NCI-H748 (cell line): ENCODE data around the gene STK31.
A peak's percentile ranks its signal among the peaks of the same experiment; 100 is the strongest.
"Not testable (repeated sequence)": the region's sequence is repeated elsewhere in the genome, so short reads cannot be mapped to it uniquely, and the experiment has no call there.

Experiments used
- DNase-seq: peaks from one replicate; lab custom pipeline; 2025; ENCODE audit not compliant: unreplicated experiment; lab: John Stamatoyannopoulos, UW

Gene STK31, protein sequence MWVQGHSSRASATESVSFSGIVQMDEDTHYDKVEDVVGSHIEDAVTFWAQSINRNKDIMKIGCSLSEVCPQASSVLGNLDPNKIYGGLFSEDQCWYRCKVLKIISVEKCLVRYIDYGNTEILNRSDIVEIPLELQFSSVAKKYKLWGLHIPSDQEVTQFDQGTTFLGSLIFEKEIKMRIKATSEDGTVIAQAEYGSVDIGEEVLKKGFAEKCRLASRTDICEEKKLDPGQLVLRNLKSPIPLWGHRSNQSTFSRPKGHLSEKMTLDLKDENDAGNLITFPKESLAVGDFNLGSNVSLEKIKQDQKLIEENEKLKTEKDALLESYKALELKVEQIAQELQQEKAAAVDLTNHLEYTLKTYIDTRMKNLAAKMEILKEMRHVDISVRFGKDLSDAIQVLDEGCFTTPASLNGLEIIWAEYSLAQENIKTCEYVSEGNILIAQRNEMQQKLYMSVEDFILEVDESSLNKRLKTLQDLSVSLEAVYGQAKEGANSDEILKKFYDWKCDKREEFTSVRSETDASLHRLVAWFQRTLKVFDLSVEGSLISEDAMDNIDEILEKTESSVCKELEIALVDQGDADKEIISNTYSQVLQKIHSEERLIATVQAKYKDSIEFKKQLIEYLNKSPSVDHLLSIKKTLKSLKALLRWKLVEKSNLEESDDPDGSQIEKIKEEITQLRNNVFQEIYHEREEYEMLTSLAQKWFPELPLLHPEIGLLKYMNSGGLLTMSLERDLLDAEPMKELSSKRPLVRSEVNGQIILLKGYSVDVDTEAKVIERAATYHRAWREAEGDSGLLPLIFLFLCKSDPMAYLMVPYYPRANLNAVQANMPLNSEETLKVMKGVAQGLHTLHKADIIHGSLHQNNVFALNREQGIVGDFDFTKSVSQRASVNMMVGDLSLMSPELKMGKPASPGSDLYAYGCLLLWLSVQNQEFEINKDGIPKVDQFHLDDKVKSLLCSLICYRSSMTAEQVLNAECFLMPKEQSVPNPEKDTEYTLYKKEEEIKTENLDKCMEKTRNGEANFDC

DNA sequence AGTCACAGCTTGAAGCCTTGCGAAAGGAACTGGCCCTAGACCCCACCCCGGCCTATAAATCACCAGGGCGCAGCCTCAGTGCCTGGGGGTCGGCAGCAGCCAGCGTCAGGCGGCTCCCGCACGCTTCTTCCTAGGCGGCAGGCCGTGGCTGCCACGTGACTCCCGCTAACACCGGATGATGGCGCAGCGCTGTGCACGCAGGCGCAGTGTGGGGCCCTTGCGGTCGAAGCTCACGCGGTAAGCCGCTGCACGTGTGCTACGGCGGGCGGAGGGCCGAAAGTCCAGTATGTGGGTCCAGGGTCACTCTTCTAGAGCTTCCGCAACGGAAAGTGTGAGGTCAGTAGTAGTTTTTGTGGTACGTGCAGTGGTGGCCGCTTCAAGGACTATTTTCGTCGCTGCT is at the start of gene STK31:
Gene STK31 (plus strand): TSS at position 220 of the 400 bp plus-strand sequence. CDS start 67 bp downstream, at position 287.
- DNase-seq, result no peak

DNA sequence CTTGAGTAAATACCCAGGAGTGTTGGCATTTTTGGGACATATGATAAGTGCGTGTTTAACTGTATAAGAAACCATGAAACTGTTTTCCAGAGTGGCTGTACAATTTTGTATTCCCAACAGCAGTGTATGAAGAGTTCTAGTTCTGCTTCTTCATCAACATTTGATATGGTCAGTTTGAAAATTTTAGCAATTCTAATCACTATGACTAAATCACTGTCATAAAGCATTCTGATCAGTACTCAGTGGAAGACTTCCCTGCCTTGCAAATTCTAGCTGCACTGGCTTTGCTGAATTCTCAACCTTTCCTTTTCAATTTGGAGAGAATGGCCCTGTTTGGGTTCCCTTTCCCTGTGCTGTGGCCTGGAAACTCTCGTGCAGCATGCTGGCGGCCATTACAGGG is 48.6 kb upstream of the STK31 start:
- DNase-seq, result no peak

DNA sequence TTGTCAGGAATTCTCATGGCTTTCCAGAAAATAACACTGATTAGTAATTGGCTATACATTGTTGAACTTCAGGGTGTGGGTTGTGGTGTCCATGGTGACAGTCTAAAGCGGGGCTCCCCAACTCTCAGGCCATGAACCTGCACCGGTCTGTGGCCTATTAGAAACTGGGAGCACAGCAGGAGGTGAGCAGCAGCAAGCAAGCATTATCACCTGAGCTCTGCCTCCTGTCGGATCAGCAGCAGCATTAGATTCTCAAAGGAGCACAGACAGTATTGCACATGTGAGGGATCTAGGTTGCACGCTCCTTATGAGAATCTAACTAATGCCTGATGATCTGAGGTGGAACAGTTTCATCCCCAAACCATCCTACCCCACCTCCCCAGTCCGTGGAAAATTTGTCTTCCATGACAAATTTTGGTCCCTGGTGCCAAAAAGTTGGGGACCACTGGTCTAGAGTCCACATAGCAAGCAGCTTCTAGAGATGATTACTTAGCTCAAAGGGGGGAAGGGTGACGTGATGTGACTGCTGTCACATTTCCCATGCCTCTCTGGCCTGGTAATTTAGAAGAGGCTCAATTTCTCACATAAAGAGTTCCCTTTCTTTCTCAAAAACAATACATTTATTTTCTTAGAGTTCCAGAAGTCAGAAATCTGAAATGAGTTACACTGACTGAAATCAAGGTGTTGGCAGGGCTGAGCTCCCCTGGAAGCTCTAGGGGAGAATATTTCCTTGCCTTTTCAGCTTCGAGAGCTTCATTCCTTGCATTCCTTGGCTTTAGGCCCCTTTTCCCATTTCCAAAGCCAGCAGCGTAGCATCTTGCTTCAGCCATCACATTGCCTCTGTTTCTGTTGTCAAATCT is 47.7 kb upstream of the STK31 start:
- DNase-seq, result peak; percentile 7

DNA sequence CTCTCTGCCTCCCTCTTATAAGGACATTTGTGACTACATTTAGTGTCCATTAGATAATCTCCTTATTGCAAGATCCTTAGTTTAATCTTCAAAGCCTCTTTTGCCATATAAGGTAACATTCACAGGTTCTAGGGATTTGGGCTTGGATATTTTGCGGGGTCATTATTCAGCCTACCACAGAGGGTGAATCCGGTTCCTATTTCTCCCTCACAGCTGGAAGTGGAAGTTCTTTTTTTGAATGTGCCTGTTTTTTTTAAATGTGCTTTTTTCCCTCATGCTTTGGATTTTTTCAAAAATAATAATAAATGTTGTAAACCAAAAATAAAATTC is 47.1 kb upstream of the STK31 start:
- DNase-seq, result no peak

DNA sequence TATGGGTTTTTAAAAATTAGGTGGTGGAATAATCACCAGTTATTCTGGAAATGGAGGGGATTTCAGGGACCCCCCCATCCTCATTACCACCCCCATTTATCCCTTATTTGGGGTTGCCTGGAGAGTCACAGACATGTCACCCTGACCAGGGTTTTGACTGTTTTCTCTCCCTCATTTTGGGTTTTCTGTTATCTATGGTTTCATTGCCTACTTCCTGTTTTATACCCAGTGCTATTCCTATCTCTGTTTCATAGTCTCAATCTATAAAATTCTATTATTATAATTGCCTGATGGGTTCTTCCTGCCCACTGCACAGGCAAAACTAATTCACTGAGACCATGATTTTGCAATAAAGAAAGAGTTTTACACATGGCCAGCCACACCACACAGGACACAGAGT is 45.9 kb upstream of the STK31 start:
- DNase-seq, result no peak

DNA sequence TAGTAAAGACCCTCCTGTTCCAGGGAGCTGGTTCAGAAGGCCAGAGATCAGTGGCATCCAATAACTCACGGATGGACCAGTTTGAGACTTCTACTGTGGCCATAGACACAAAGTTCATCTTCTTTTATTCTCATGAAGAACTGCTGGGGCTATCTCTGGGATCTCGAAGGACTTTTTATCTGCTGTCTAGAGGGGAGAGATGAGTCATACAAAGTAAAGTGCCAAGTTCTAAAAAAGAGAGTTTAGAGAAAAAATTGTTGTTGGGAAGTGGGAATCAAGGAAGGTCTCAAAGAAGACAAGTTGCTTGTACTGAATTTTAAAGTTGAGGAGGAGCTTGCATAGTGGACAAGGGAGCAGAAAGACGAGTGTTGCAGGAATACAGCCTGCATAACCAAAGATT is 38.0 kb upstream of the STK31 start:
- DNase-seq, result no peak

DNA sequence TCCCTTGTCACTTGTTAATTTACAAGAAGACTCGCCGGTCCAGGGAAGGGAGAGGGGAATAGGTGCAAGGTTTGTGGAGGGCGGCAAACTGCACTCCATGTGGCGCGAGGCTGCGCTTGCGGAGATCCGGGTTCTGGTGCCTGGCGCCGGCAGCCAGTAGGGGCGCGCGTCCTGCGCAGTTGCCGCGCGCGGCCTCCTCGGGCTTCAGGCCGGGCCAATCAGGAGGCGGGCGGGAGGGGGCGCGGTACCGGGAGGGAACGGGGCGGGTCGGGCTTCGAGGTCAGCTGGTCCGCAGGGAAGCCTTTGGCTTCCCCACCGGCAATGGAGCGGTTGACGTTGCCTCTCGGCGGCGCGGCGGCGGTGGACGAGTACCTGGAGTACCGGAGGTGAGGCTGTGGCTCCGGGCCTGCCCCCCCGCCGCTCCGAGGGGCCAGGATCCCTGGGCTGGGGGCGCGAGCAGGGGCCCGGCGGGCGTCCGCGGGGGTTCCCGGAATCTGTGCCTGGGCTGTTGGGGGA is 30.1 kb upstream of the STK31 start, which contains the start of gene FAM221A:
Gene FAM221A (plus strand): TSS at position 302 of the 516 bp plus-strand sequence. CDS start 20 bp downstream, at position 322.
- peak; percentile 90 for DNase-seq

DNA sequence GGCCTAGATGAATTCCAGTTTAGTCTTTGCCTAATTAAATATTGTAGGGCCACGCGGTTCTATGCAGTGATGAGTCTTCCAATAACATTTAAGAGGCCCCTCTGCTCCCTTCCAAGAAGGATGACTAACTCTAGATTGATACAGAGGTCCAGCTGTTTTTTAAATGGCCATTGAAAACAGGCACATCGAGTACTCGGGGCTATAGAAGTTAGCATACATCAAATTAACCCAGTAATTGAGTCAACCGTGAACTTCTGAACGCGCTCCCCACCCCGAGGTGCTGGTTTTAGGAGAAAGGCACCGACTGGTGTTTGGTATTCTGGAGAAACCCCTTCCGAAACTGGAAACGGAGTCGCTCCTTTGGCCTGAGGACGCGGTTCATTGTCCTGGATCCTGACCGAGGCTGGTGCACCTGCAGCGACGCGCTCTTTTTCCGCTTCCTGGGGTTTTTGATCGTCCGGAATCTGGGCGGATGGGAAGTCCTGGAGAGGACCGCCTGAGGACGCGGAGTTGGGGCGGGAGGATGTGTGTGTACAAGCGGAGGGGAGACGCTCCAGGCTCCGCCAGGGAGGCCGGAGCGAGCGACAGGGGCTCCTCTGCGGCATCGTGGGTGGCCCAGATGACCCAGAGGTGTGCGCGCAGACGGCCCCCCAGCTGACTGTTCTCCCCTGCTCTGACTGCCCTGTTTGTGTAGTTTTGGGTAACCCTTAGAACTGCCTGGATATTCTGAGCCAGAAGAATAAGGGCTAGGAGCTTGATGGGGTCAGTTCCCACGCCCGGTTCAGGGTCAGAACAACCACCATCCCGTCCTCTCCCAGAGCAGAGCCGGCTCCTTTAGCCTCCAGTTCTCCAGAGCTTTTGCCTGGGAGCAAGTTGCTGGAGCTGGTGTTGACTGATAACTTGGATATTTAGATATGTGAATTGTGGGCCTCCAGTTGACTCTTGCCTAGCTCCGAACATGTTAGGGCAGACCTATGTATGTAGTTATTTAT is 29.3 kb upstream of the STK31 start:
- peak; percentile 64 for DNase-seq

DNA sequence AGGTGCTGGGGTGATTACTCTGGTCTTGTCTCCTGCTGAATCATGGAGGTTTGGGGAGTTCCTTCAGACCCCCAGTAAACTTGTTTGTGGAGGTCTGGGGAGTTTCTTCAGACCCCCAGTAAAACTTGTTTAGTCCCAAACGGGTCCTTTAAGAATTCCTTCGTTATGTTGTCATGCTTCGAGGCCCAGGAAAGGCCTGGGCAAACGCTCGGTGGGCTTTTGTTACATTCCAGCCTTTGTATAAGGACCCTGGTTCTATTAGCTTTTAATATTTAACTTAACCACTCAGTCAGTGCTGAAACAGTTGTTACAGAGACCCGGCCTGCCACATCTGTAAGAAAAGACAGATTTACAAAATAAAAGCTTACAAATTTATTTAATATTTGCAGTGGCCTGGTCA is 26.0 kb upstream of the STK31 start:
- not testable (repeated sequence) for DNase-seq

DNA sequence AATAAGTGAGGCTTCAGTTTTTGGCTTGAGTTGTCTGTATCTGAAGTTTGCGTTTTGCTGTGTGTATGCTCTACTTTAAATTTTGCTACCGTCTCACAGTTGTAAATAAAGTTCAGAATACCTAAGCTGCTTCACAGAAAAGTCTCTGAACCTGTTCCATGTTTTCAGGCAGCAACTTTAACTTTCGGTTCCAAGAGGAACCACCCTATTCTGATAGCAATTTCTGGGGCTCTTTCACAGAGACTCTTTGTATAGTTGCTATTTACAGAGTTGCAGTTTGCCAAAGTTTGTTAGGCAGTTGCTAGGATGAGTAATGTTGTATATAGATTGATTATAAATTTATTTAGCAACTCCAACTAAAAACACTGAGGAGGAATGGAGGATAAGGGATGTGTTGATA is 24.3 kb upstream of the STK31 start:
- DNase-seq, result no peak

DNA sequence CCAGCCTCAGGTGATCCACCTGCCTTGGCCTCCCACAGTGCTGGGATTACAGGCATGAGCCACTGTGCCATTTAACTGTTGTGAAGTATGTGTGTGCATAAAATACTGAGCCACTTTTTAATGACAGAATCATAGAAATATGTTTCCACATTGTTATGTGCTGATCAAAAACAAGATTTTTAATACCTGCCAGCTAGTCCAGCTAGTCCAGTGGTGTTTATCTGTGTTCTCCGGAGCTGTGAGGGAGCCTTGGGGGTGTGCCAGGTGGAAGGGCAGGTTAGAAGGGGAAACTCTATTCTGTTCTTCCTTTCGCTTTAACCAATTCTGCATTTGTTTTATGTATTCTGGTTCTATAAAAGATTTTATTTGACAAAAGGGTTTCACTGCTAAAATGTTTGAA is 23.0 kb upstream of the STK31 start:
- DNase-seq, result no peak

DNA sequence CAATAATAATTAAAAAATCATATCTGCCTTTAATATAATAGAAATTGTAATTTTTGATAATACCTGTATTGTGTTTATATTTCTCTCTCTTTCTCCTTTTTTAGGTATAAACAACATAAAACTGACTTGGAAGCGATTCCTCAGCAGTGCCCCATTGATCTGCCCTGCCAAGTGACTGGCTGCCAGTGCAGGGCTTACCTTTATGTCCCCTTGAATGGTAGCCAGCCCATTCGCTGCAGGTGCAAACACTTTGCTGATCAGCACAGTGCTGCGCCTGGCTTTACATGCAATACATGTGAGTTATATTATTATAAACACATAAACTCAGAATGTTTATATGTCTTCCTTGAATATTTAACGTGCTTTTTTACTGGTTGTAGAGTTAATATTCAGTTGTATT is 20.9 kb upstream of the STK31 start:
- DNase-seq, result no peak

DNA sequence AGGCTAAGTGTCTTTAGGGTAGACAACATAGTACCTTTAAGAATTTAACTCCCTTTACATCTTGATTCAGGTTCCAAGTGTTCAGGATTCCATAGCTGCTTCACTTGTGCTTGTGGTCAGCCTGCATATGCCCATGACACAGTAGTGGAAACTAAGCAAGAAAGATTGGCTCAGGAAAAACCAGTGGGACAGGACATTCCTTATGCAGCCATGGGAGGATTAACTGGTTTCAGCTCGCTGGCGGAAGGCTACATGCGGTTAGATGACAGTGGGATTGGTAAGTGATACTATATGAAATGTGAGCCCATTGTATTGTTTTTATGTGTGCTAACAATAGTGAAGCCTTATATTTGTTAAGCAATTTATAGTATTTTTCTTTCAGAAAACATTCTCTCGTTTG is 18.7 kb upstream of the STK31 start:
- DNase-seq, result peak; percentile 23

DNA sequence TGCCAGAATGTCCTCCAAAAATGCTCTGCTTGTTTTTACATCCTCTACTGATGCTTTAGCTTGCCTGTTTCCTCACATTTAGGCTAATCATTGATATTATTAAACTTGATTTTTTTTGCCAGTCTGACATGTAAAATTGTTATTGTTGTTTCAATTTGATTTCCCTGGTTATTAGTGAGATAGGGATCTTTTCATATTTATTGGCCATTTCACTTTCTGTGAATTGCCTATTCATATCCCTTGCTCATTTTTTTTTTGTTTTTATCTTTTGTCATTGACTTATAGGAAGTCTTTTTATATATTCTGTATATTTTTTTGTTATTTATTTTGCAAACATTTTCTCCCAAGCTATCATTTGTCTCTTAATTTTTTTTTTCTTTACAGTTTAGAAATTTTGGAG is 16.8 kb upstream of the STK31 start:
- DNase-seq, result no peak

DNA sequence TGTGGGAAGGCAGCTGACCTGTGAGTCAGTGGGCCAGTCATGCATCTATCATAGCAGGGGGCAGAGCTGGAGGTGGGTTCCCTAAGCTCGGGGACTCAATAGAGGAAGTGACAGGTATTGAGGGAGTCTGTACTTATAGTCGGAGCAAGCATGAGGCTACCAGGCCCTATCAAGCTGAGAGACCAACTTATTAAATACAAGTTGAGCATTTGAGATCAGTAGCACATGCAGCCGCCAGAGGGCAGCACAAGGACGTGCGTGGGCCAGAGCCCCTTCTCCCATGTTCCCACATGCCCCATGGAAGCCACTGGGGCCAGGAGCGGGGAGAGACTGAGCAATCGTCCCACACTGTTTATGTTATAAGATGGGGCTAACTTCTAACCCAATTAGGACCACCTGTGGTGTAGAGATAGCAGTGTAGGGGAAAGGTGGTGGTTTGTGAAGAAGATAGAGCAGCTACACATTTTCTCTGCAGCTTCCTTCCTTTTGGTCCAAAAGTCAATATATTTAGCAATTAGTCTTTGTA is 13.0 kb upstream of the STK31 start:
- DNase-seq, result peak; percentile 78

DNA sequence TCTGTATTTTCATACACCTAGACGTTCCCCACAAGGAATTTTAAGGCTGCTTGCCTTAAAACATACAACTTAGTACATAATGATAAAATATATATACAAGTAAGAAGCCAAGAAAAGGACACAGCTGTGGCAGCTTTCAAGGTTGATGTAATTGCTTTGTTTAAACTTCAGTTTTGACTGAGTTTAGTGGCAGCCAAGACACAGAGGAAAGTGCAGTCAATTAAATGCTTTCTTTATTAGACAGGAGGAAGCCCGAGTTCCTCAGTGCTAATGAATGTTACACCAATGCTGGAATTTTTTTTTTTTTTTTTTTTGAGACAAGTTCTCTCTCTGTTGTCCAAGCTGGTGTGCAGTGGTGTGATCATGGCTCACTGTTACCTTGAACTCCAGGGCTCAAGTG is 11.2 kb upstream of the STK31 start:
- no peak for DNase-seq

DNA sequence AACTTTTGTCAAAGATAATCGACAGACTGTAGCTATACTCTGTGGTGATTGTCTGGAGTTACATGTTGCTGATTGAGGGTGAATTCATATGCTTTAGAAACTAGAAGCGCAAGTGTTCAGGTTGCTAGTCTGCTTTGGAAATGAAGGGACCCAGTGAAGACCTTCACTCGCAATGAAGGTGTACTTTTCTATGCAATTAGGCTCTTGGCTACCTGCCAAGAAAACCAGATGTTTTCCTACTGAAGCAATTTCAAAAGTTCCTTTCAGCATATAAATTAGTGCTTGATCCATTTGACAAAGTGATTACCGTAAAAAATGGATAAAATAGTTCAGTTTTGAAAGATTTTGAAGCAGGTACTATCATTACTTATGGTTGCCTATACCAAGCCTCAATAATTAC is 10.0 kb upstream of the STK31 start:
- DNase-seq, result peak; percentile 65

DNA sequence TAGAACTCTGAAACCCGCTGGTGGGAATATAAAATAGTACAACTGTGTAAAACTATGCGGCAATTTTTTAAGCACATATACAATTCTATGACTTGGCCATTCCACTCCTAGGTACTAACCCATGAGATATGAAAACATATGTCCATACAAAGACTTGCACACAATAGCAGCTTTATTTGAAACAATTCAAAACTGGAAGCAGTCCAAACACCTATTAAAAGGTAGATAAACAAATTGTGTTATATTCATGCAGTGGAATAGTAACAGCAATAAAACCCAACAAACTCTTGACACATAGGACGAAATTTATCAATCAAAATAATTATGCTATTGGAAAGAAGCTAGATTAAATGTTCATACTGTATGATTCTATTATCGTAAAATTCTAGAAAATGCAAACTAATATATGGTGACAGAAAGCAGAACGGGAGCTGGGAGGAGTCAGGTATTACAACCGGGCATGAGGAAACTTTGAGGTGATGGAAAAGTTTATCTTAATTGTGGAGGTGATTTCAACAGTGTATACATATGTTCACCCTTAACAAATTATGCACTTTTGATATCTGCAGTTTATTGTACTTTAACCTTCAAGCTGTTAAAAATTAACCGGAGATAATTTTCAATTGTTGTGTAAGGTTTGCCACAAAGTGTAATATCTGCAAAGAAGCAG is 803 bp upstream of the STK31 start:
- DNase-seq, result peak; percentile 32
